ACC112 (cell line): ENCODE results near the gene ZNF496.
"Not testable (repeated sequence)": the region's sequence is repeated elsewhere in the genome, so short reads cannot be mapped to it uniquely, and the experiment has no call there.

Experiments
- H2AFZ ChIP-seq: fragments of 200-600 bp; sonication (generic); one replicate; pipeline ENCODE4 v1.6.0; 2017; ENCODE audit warnings: antibody characterized with exemption, low read length; ENCODE audit not compliant: unreplicated experiment
- H3K27ac ChIP-seq: fragments of 200-600 bp; sonication (generic); 2 replicates; pipeline ENCODE4 v1.5.1; 2014; ENCODE audit warnings: low read depth, mild to moderate bottlenecking, antibody characterized with exemption, low read length, moderate library complexity
- H3K27me3 ChIP-seq: fragments of 200-600 bp; sonication (generic); 2 replicates; pipeline ENCODE4 v1.6.1; 2014; ENCODE audit warnings: mild to moderate bottlenecking, antibody characterized with exemption, low read length, moderate library complexity, mixed read lengths; ENCODE audit not compliant: insufficient read depth
- H3K36me3 ChIP-seq: fragments of 200-600 bp; sonication (generic); 2 replicates; pipeline ENCODE4 v1.6.1; 2016; ENCODE audit warnings: mild to moderate bottlenecking, antibody characterized with exemption, low read length, moderate library complexity, mixed read lengths; ENCODE audit not compliant: insufficient read depth
- H3K4me1 ChIP-seq: fragments of 200-600 bp; sonication (generic); one replicate; pipeline ENCODE4 v1.6.1; 2016; ENCODE audit warnings: low read length, mixed read lengths; ENCODE audit not compliant: insufficient read depth, unreplicated experiment, control insufficient read depth
- H3K4me3 ChIP-seq: fragments of 200-600 bp; sonication (generic); 2 replicates; pipeline ENCODE4 v1.5.1; 2014; ENCODE audit warnings: mild to moderate bottlenecking, low read depth, low read length
- H3K79me2 ChIP-seq: fragments of 200-600 bp; sonication (generic); one replicate; pipeline ENCODE4 v1.6.0; 2016; ENCODE audit warnings: low read length; ENCODE audit not compliant: control insufficient read depth, unreplicated experiment, insufficient read depth

The ZNF496 gene

GRCh38 chr1:247293047-247293446 lies 38.6 kb downstream of the ZNF496 start:
- peaks cover 10% of the 10 kb centered on the region for H3K4me1 ChIP-seq
- H3K36me3 ChIP-seq, result no peaks in the 10 kb centered on the region
- no peaks in the 10 kb centered on the region for H3K79me2 ChIP-seq
- no peak overlapping the region for H3K4me3 ChIP-seq
- no peaks in the 10 kb centered on the region for H3K27me3 ChIP-seq
- H2AFZ ChIP-seq, result no peak overlapping the region
- no peak overlapping the region for H3K27ac ChIP-seq

- no peak overlapping the region for H3K27ac ChIP-seq
- H3K27me3 ChIP-seq, result no peaks in the 10 kb centered on the region
- no peaks in the 10 kb centered on the region for H3K79me2 ChIP-seq
- H2AFZ ChIP-seq, result no peak overlapping the region
- peaks cover 10% of the 10 kb centered on the region for H3K4me1 ChIP-seq
- H3K4me3 ChIP-seq, result no peak overlapping the region
- no peaks in the 10 kb centered on the region for H3K36me3 ChIP-seq
These were observed 39.7 kb downstream of the ZNF496 start for GRCh38 chr1:247291833-247292561.

- H3K4me1 ChIP-seq, result peaks cover 10% of the 10 kb centered on the region
- H3K79me2 ChIP-seq, result no peaks in the 10 kb centered on the region
- H3K27me3 ChIP-seq, result no peaks in the 10 kb centered on the region
- no peak overlapping the region for H3K27ac ChIP-seq
- no peaks in the 10 kb centered on the region for H3K36me3 ChIP-seq
- no peak overlapping the region for H2AFZ ChIP-seq
- no peak overlapping the region for H3K4me3 ChIP-seq
These were observed 40.5 kb downstream of the ZNF496 start for GRCh38 chr1:247291161-247291560.

- Histone ChIP-seq H3K79me2 (no peaks in the 10 kb centered on the region), H3K27ac (no peak overlapping the region), H3K27me3 (no peaks in the 10 kb centered on the region), H2AFZ (no peak overlapping the region), H3K4me1 (peaks cover 10% of the 10 kb centered on the region), H3K4me3 (no peak overlapping the region), H3K36me3 (no peaks in the 10 kb centered on the region)
These were observed 41.1 kb downstream of the ZNF496 start for GRCh38 chr1:247290576-247290975.

- not testable (repeated sequence) for H3K36me3 ChIP-seq, H3K4me3 ChIP-seq, H3K79me2 ChIP-seq, H3K4me1 ChIP-seq, H3K27ac ChIP-seq, H3K27me3 ChIP-seq, H2AFZ ChIP-seq
These were observed 42.3 kb downstream of the ZNF496 start for GRCh38 chr1:247289274-247289892.

- no peak overlapping the region for H2AFZ ChIP-seq
- H3K4me3 ChIP-seq, result no peak overlapping the region
- no peaks in the 10 kb centered on the region for H3K4me1 ChIP-seq
- no peak overlapping the region for H3K27ac ChIP-seq
- no peaks in the 10 kb centered on the region for H3K36me3 ChIP-seq
- peaks cover 2% of the 10 kb centered on the region; the same call in 1 of the 2 replicates for H3K27me3 ChIP-seq
- no peaks in the 10 kb centered on the region for H3K79me2 ChIP-seq
These were observed 43.3 kb downstream of the ZNF496 start for GRCh38 chr1:247288341-247288740.

GRCh38 chr1:247287460-247287859 lies 44.2 kb downstream of the ZNF496 start:
- Histone ChIP-seq H3K79me2 (no peaks in the 10 kb centered on the region), H2AFZ (no peak overlapping the region), H3K27me3 (peaks cover 6% of the 10 kb centered on the region), H3K4me3 (no peak overlapping the region), H3K27ac (no peak overlapping the region), H3K36me3 (no peaks in the 10 kb centered on the region), H3K4me1 (no peaks in the 10 kb centered on the region)

GRCh38 chr1:247286134-247286670 lies 45.5 kb downstream of the ZNF496 start:
- Histone ChIP-seq H3K79me2 (no peaks in the 10 kb centered on the region), H3K36me3 (no peaks in the 10 kb centered on the region), H3K27ac (no peak overlapping the region), H3K4me1 (no peaks in the 10 kb centered on the region), H3K27me3 (peaks cover 6% of the 10 kb centered on the region), H2AFZ (no peak overlapping the region), H3K4me3 (no peak overlapping the region)

- no peak overlapping the region for H2AFZ ChIP-seq
- H3K27ac ChIP-seq, result no peak overlapping the region
- H3K79me2 ChIP-seq, result no peaks in the 10 kb centered on the region
- H3K27me3 ChIP-seq, result peaks cover 6% of the 10 kb centered on the region
- no peak overlapping the region for H3K4me3 ChIP-seq
- no peaks in the 10 kb centered on the region for H3K4me1 ChIP-seq
- no peaks in the 10 kb centered on the region for H3K36me3 ChIP-seq
These were observed 50.6 kb downstream of the ZNF496 start for GRCh38 chr1:247281001-247281574.

- Histone ChIP-seq H3K27me3 (no peaks in the 10 kb centered on the region; the same call in 1 of the 2 replicates), H2AFZ (no peak overlapping the region), H3K4me1 (no peaks in the 10 kb centered on the region), H3K36me3 (no peaks in the 10 kb centered on the region), H3K79me2 (no peaks in the 10 kb centered on the region), H3K4me3 (no peak overlapping the region), H3K27ac (no peak overlapping the region)
These were observed 54.5 kb downstream of the ZNF496 start for GRCh38 chr1:247277191-247277590.
